CD4-positive, alpha-beta T cell treated with Interleukin-2 at 100 ng/mL for 4 hours (primary cell): ENCODE measurements around the gene CD47.
A peak's percentile ranks its signal among the peaks of the same experiment; 100 is the strongest.

ENCODE experiments used
- DNase-seq: peaks from one replicate; pipeline ENCODE4 v3.0.0-alpha.2; 2020; ENCODE audit warnings: low spot score

CD47 gene

DNA sequence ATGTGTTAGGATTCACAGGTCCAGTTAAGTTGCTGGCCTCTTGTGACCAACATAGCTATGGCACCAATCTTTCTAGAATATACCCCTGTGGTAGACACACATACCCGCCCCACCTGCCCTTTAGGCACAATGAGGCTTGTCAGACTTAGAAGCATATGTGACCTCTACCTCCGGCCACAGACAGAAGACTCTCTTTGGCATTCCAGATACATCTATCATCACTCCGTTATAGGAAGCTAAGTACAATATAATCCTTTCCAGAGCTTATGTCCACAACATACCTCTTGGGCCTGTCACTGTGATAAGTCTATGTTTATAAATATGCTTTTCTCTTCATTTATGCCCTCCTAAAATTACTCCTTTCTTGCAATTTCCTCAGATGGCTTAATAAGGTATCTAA, 39.8 kb downstream of the CD47 start:
- no peak for DNase-seq

GRCh38 chr3:108047987-108048386, 42.8 kb downstream of the CD47 start:
- peak; percentile 37 for DNase-seq

DNA sequence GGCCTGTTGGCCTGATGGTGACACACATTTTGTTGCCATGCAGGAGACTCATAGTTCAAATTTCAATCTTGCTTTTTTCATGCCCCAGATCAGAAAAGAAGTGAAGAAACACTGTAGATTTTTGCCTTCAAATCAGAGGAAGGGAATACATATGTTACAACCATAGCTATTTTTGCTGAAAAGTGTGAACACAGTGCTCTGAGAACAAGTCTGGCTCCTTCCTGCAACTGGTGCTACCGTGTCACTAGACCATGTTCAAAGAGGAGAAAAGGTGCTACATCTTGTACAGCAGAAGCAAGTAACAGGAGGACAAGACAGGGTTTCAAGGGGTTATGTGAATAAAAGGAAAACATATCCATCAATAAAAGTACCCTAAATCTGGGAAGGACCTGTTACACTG, 44.6 kb downstream of the CD47 start:
- DNase-seq: no peak

- DNase-seq: no peak
These were observed 46.1 kb downstream of the CD47 start for GRCh38 chr3:108044699-108045098.

GRCh38 chr3:108042300-108042699, 48.5 kb downstream of the CD47 start:
- no peak for DNase-seq

DNA sequence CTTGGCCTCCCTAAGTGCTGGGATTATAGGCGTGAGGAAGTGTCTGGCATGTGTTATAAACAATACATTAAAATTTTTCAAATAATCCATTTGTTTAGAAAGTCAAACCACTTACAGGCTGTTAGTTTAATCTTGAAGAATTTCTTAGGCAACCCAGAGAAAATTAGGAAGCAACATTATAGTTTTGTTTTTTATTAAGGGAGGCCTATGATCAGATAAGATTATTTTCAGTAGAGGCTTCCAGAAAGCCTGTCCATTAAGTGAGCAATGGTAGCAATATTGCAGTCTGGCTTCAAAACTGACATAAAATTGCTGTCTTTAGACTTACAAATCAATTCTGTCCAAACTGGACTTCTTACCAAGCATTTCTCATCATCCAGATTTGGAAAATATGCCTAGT, 49.6 kb downstream of the CD47 start:
- no peak for DNase-seq

- no peak for DNase-seq
These were observed 53.1 kb downstream of the CD47 start for GRCh38 chr3:108037770-108038169.

DNA sequence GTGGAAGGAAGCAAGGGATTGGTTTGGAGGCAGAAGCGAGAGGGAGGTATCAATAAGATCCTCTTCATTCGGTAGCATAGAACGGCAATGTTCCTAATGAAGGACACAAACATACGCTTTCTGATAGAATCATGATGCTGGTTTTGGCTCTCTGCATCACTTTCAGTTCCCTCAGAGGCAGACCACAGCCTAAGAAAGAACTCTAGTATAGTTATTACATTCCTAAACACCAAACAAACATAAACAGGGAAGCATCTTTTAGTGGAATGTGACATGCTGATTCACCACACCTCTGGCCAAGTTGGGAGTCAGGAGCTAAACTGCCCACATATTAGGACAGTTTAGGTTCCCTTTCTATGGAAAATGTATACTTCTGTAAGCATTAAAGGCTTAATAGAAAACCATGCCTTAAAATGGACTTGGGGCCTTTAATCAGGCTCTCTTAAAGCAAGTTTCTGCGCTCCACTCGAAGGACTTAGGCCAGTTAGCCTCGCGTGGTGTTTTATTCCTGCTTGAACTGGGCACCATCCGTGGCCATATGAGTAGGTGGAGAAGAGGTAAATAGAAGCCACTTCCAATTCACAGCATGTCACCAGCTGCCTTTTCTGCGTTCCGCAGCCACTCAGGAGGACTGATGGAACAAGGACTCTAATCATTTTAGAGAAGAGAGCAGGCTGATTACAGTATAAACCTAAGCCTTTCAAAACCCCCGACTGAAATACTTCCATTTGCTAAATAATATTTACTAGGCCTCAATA, 53.7 kb downstream of the CD47 start:
- no peak for DNase-seq

DNA sequence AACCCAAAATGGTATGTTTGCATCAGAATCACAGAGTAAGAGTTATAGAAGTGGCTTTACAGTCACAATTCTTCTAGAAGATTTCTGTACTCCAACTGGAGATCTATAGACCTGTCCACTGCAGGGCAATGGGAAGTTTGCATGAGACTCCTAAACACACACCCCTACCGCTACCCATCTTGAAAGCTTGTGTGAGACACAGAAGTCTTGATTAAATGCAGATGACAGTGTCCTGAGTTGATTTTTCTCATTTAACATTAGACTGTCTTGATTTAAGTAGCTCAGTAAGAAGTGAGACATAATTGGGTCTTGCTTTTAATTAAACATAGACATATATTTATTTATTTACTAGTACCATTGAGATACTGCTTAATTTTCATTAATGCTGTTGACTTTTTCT, 54.4 kb downstream of the CD47 start:
- DNase-seq: no peak

DNA sequence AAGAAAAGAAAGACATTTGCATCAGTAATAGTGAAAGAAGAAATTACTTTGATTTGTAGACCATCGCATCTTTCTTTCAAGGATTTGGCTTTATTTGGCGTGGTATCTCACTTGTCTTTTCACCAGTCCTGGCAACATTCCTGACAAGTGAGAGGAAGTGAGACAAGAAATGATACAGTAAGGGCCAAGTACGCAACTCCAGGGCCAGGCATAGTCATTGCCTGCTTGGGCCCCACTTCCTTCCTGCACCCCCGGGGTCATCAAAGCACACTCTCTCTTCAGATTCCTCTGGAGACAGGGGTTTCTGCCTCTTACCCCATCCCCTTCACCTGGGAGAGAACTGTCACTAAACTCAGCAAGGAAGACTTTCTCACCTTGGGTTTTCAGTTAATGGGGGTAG, 55.1 kb downstream of the CD47 start:
- DNase-seq: no peak

- no peak for DNase-seq
These were observed 58.9 kb downstream of the CD47 start for GRCh38 chr3:108031895-108032294.

GRCh38 chr3:108030960-108031359, 59.9 kb downstream of the CD47 start:
- no peak for DNase-seq

- no peak for DNase-seq
These were observed 61.4 kb downstream of the CD47 start for GRCh38 chr3:108029466-108029865.

- no peak for DNase-seq
These were observed 61.9 kb downstream of the CD47 start for GRCh38 chr3:108028896-108029295.

GRCh38 chr3:108025177-108025576, 65.7 kb downstream of the CD47 start:
- no peak for DNase-seq

DNA sequence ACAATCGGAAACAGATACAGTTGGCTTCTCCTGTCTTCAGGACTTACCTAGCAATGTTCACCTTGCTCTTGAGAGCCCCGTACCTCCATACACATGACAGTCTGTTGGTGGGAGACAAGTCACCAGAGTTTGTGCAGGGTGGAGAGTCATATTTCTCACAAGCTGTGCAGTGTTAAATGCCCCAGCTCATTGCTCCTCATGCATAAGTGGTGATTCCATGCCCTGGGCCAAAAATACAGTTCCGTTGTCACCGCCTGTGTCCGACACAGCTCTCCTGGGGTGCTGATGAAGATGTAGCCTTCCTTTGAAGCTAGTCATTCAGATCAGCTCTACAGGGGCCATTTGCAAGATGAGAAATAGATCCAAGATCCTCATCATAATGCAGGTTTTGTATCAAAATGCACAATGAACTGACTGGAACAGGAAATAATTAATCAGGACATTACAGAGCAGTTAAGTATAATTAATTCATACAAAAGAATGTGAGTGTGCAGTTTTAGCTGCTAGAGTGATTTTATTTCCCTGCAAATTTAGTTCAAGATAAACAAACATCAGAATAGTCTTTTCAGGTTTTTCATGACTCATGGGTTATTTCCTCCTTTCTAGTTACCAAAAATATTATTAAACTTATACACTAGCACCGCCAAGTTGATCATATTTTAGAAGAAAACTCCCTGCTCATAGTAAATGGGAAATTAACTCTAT, 66.5 kb downstream of the CD47 start:
- DNase-seq: no peak

GRCh38 chr3:108022256-108023150, 68.3 kb downstream of the CD47 start:
- DNase-seq: no peak

DNA sequence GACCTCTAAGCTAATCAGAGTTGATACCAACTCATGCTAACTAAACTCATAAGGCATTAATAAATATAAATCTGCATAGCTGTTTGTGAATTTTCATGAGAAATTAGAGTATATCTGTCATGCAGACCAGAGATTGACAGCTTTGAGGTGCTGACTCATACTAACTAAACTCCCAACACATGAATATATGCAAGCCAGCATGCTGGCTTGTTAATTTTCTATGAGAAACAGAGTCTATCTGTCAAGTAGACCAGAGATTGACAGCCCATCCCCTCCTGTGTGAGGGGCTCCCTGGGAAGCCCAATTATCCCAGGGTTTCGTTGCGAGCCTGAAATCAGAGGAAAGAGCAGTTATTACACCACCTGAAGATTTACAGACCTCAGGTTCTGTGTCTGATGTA, 69.3 kb downstream of the CD47 start:
- no peak for DNase-seq

DNA sequence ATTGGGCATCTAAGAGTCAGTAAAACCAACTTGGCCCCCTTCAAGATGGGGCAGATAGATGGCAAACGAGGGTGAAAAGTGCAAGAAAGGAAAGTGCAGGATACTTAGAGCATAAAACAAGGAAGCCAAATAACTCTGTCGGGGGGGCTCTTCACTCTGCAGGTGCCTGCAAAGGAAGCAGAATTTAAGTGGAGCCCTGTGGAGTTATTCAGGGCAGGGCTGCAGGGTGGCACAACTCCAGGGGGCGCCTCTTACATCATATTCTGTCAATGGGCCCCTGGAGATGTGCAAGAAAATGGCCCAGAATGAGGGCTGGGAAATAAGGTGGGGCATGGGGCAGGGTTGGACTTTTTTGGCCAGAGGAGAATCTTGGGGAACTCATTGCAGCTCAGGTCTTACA, 69.7 kb downstream of the CD47 start:
- no peak for DNase-seq

DNA sequence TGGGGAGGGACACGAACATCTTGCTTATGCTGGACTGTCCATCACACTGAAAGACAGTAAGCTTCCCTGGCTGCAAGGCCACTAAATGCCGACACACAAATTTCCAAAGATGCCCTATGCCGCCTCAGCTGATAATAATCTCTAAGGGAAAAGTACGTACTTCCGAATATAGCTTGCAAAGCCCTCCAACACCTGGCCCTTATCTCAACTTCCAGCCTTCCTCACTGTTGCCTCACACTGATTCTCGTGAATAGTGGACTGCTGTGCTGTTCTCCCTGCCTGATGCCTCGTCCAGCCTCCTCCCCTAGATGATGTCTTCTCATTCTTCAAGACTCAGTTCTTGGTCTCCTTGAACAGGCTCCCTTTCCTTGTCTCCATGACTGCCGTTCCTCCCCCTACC, 72.3 kb downstream of the CD47 start:
- no peak for DNase-seq

- no peak for DNase-seq
These were observed 73.2 kb downstream of the CD47 start for GRCh38 chr3:108017587-108017986.

DNA sequence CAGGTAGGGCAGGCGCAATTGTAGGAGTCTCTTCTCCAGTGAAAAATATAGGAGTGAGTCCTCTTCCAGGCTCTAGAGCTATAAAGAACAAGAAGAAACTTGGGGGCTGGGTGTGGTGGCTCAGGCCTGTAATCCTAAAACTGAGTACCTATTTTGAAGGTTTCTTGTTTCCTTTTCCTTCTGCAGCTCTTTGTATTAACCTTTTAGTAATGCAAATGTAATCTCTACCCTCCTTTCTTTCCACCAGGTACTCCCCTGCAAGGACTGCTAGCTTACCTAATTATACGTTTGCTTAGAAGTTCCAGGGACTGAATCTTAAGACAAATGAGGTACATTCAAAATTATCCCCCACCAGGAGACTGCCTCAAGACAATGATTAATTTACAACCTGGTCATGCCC, 75.9 kb downstream of the CD47 start:
- no peak for DNase-seq
